Mesendoderm (in vitro differentiated cells): ENCODE measurements around the gene KMT2C.
"Not testable (repeated sequence)": the region's sequence is repeated elsewhere in the genome, so short reads cannot be mapped to it uniquely, and the experiment has no call there.

Experiments
- DNase-seq: peaks from one replicate; pipeline ENCODE4 v3.0.0; 2013
- H2AK5ac ChIP-seq: 2 replicates; pipeline ENCODE4 v1.6.1; 2013; ENCODE audit warnings: low read length, inconsistent platforms
- H2BK120ac ChIP-seq: 2 replicates; pipeline ENCODE4 v1.6.1; 2013; ENCODE audit warnings: low read depth, mild to moderate bottlenecking, low read length, moderate library complexity, mixed read lengths
- H2BK15ac ChIP-seq: replicated peaks from 2 replicates; pipeline ENCODE4 v1.6.1; 2013; ENCODE audit warnings: low read depth, mild to moderate bottlenecking, moderate library complexity
- H2BK5ac ChIP-seq: 2 replicates; pipeline ENCODE4 v1.6.1; 2013; ENCODE audit warnings: low read length, inconsistent platforms
- H3K18ac ChIP-seq: 2 replicates; pipeline ENCODE4 v1.6.1; 2013; ENCODE audit warnings: mild to moderate bottlenecking, low read length, mixed read lengths
- H3K23ac ChIP-seq: one replicate; pipeline ENCODE4 v1.6.1; 2013; ENCODE audit warnings: low read length
- H3K27ac ChIP-seq: 2 replicates; pipeline ENCODE4 v1.5.1; 2013; ENCODE audit warnings: low read depth, mild to moderate bottlenecking, inconsistent platforms, low read length, moderate library complexity
- H3K27me3 ChIP-seq: 2 replicates; pipeline ENCODE4 v1.6.1; 2013; ENCODE audit warnings: low read length, control low read depth, mild to moderate bottlenecking, inconsistent platforms; ENCODE audit not compliant: insufficient read depth, poor library complexity
- H3K36me3 ChIP-seq: 2 replicates; pipeline ENCODE4 v1.6.1; 2013; ENCODE audit warnings: low read length, inconsistent platforms; ENCODE audit not compliant: control insufficient read depth, insufficient read depth
- H3K4ac ChIP-seq: one replicate; pipeline ENCODE4 v1.6.1; 2013; ENCODE audit warnings: low read depth, mild to moderate bottlenecking, low read length, moderate library complexity
- H3K4me1 ChIP-seq: 2 replicates; pipeline ENCODE4 v1.6.1; 2013; ENCODE audit warnings: low read depth, low read length, inconsistent platforms; ENCODE audit not compliant: control insufficient read depth
- H3K4me2 ChIP-seq: 2 replicates; pipeline ENCODE4 v1.6.1; 2013; ENCODE audit warnings: low read length
- H3K4me3 ChIP-seq: 2 replicates; pipeline ENCODE4 v1.5.1; 2013; ENCODE audit warnings: mild to moderate bottlenecking, low read length
- H3K56ac ChIP-seq: one replicate; pipeline ENCODE4 v1.6.1; 2013; ENCODE audit warnings: low read length
- H3K79me1 ChIP-seq: 2 replicates; pipeline ENCODE4 v1.6.1; 2013; ENCODE audit warnings: low read length, inconsistent platforms
- H3K79me2 ChIP-seq: 2 replicates; pipeline ENCODE4 v1.6.1; 2013; ENCODE audit warnings: mild to moderate bottlenecking, low read length; ENCODE audit not compliant: control insufficient read depth, insufficient read depth
- H3K9ac ChIP-seq: 2 replicates; pipeline ENCODE4 v1.6.1; 2013; ENCODE audit warnings: low read length, inconsistent platforms
- H4K5ac ChIP-seq: one replicate; pipeline ENCODE4 v1.6.1; 2013; ENCODE audit warnings: low read length
- H4K8ac ChIP-seq: one replicate; pipeline ENCODE4 v1.6.1; 2013; ENCODE audit warnings: low read depth, mild to moderate bottlenecking, control low read depth, low read length, moderate library complexity
- WGBS: extraction: QIAGEN DNeasy Blood & Tissue Kit; methylation state at CpG from one replicate; pipeline ENCODE4 v1.1.7; 2013; ENCODE audit warnings: low lambda C conversion rate, missing lambda C conversion rate; ENCODE audit not compliant: insufficient coverage; ENCODE audit errors: extremely low coverage; 5-methylcytosine and 5-hydroxymethylcytosine counted together

KMT2C gene

DNA sequence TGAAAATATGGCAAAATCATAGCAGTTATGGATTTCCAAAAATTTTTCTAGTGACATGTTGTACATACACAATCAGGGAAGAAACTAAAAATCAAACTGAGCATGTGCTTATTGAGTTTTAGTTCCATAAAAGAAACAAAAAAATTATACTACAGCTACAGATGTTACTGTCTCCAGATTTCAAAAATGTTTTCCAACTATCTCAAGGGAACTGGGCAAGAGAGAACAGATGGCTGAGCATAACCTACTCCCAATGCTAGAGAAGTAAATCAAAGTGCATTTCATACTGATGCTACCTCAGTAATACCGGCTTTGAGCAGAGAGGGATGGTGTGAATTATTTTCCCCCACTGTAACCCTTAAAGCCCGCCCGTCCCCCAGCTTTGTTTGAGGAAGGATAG, 40.7 kb upstream of the KMT2C start:
- Histone ChIP-seq H3K18ac (no peak overlapping the region), H3K56ac (no peak overlapping the region), H3K79me2 (no peaks in the 10 kb centered on the region), H3K36me3 (no peaks in the 10 kb centered on the region), H2BK120ac (no peak overlapping the region), H4K5ac (no peak overlapping the region), H3K27ac (no peak overlapping the region), H3K4me1 (no peaks in the 10 kb centered on the region), H3K4me3 (no peak overlapping the region), H3K79me1 (no peaks in the 10 kb centered on the region), H3K9ac (no peak overlapping the region), H3K23ac (no peak overlapping the region), H3K4me2 (no peak overlapping the region), H2BK15ac (no peak overlapping the region), H3K27me3 (no peaks in the 10 kb centered on the region), H2AK5ac (no peak overlapping the region), H2BK5ac (no peak overlapping the region), H3K4ac (no peak overlapping the region), H4K8ac (no peak overlapping the region)
- DNase-seq = no peak
- WGBS = no CpG with 5 or more reads among the region's 3 CpGs

DNA sequence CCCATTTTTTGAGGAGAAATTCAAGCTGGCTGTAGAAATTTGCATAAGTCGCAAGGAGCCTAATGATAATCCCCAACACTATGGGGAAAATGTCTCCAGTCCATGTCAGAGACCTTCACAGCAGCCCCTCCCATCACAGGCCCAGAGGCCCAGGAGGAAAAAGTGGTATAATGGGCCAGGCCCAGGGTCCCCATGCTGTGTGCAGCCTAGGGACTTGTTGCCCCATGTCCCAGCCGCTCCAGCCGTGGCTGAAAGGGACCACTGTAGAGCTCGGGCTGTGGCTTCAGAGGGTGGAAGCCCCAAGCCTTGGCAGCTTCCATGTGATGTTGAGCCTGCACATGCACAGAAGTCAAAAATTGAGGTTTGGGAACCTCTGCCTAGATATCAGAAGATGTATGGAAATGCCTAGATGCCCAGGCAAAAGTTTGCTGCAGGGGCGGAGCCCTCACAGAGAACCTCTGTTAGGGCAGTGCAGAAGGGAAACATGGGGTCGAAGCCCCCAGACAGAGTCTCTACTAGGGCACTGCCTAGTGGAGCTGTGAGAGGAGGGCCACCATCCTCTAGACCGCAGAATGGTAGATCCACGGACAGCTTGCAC, 35.3 kb upstream of the KMT2C start:
- not testable (repeated sequence) for H3K27ac ChIP-seq, H3K79me1 ChIP-seq, H3K18ac ChIP-seq, DNase-seq, H2BK15ac ChIP-seq, H4K5ac ChIP-seq, H2BK5ac ChIP-seq, H3K56ac ChIP-seq, H2AK5ac ChIP-seq, H3K4me3 ChIP-seq, H3K23ac ChIP-seq, H3K27me3 ChIP-seq, H3K9ac ChIP-seq, H3K4me1 ChIP-seq, H3K36me3 ChIP-seq, H2BK120ac ChIP-seq, H4K8ac ChIP-seq, H3K79me2 ChIP-seq, H3K4me2 ChIP-seq, H3K4ac ChIP-seq
- WGBS = no CpG with 5 or more reads among the region's 8 CpGs

DNA sequence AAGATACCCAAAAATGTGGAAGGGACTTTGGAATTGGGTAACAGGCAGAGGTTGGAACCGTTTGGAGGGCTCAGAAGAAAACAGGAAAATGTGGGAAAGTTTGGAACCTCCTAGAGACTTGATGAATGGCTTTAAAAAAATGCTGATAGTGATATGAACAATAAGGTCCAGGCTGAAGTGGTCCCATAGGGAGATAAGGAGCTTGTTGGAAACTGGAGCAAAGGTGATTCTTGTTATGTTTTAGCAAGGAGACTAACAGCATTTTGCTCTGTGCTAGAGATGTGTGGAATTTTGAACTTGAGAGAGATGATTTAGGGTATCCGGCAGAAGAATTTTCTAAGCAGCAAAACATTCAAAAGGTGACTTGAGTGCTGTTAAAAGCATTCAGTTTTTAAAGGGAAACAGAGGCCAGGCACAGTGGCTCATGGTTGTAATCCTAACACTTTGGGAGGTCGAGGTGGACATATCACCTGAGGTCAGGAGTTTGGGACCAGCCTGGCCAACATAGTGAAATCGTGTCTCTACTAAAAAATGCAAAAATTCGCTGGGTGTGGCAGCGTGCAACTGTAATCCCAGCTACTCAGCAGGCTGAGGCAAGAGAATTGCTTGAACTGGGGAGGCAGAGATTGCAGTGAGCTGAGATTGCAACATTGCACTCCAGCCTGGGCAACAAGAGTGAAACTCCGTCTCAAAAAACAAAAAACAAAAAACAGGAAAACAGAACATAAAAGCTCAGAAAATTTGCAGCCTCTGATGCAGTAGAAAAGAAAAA, 34.6 kb upstream of the KMT2C start:
- not testable (repeated sequence) for H3K27ac ChIP-seq
- no CpG with 5 or more reads among the region's 7 CpGs for WGBS

DNA sequence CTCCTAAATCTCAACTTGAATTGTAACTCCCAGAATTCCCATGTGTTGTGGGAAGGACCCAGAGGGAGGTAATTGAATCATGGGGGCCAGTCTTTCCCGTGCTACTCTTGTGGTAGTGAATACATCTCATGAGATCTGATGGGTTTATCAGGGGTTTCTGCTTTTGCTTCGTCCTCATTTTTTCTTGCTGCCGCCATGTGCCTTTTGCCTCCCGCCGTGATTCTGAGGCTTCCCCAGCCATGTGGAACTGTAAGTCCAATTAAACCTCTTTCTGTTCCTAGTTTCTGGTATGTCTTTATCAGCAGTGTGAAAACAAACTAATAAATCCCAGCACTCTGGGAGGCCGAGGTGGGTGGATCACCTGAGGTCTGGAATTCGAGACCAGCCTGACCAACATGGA, 33.8 kb upstream of the KMT2C start:
- H4K8ac ChIP-seq, H3K4me2 ChIP-seq: not testable (repeated sequence)

More for the DNA sequence above, 34.6 kb upstream of the KMT2C start:
- H3K4ac ChIP-seq, H3K79me2 ChIP-seq, H2BK5ac ChIP-seq, H4K8ac ChIP-seq, H3K4me2 ChIP-seq, H2AK5ac ChIP-seq, H2BK120ac ChIP-seq, H3K18ac ChIP-seq, H3K4me1 ChIP-seq, H2BK15ac ChIP-seq, H3K27me3 ChIP-seq, H3K56ac ChIP-seq, H3K23ac ChIP-seq, H3K36me3 ChIP-seq, H3K4me3 ChIP-seq, H3K79me1 ChIP-seq, H4K5ac ChIP-seq, DNase-seq, H3K9ac ChIP-seq: not testable (repeated sequence)

DNA sequence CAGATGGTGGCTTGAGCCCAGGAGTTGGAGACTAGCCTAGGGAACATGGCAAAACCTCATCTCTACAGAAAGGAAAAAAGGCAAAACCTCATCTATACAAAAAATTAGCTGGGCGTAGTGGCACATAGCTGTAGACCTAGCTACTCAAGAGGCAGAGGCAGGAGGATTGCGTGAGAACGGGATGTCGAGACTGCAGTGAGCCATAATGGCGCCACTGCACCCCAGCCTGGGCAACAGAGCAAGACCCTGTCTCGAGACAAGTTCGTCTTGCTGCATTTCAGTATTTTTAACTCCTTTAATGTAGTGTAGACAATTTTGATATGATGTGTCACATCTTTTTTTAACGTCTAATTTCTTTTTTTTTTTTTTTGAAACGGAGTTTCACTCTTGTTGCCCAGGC, 31.4 kb upstream of the KMT2C start:
- no peak overlapping the region for H2AK5ac ChIP-seq
- H3K9ac ChIP-seq = no peak overlapping the region
- no peak overlapping the region for H3K18ac ChIP-seq
- H3K4me3 ChIP-seq = no peak overlapping the region
- no peak overlapping the region for H2BK120ac ChIP-seq
- H3K4ac ChIP-seq = no peak overlapping the region
- no peak overlapping the region for H2BK15ac ChIP-seq
- H3K79me1 ChIP-seq = no peaks in the 10 kb centered on the region
- no peak overlapping the region for H3K23ac ChIP-seq
- H3K36me3 ChIP-seq = no peaks in the 10 kb centered on the region
- no peaks in the 10 kb centered on the region for H3K4me1 ChIP-seq
- no peaks in the 10 kb centered on the region for H3K27me3 ChIP-seq
- H4K5ac ChIP-seq = no peak overlapping the region
- H3K4me2 ChIP-seq = no peak overlapping the region
- no peak for DNase-seq
- no peak overlapping the region for H2BK5ac ChIP-seq
- WGBS = no CpG with 5 or more reads among the region's 9 CpGs
- no peak overlapping the region for H3K56ac ChIP-seq
- no peaks in the 10 kb centered on the region for H3K79me2 ChIP-seq
- H3K27ac ChIP-seq = no peak overlapping the region
- no peak overlapping the region for H4K8ac ChIP-seq

More for the DNA sequence above, 33.8 kb upstream of the KMT2C start:
- H3K79me2 ChIP-seq, H3K56ac ChIP-seq, H3K4ac ChIP-seq, H3K9ac ChIP-seq, H3K27ac ChIP-seq, H3K4me3 ChIP-seq, H2BK15ac ChIP-seq, H3K36me3 ChIP-seq, H3K27me3 ChIP-seq, H3K4me1 ChIP-seq, H3K18ac ChIP-seq, H3K23ac ChIP-seq, H2BK120ac ChIP-seq, DNase-seq, H4K5ac ChIP-seq, H2AK5ac ChIP-seq, H3K79me1 ChIP-seq, H2BK5ac ChIP-seq: not testable (repeated sequence)
- no CpG with 5 or more reads among the region's 7 CpGs for WGBS

DNA sequence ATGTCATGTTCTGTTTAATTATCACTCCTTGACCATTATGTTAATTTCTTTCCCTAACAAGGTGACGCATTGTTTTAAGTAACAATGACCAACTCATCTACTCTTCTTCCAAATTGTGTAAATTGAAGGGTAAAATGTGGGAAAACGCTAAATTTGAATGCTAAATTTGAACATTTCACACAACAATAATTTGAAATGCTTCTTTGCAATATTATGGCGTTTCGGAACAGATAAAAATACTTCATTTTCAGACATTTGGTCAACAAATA, 29.2 kb upstream of the KMT2C start:
- Histone ChIP-seq H3K4ac (no peak overlapping the region), H3K9ac (no peak overlapping the region), H3K27me3 (no peaks in the 10 kb centered on the region), H3K4me3 (no peak overlapping the region), H3K79me2 (no peaks in the 10 kb centered on the region), H2BK120ac (no peak overlapping the region), H3K79me1 (no peaks in the 10 kb centered on the region), H3K18ac (no peak overlapping the region), H2BK15ac (no peak overlapping the region), H3K36me3 (no peaks in the 10 kb centered on the region), H3K23ac (no peak overlapping the region), H2AK5ac (no peak overlapping the region), H4K5ac (no peak overlapping the region), H2BK5ac (no peak overlapping the region), H3K56ac (peak overlapping the region; percentile 90), H3K4me2 (no peak overlapping the region), H3K27ac (no peak overlapping the region), H3K4me1 (no peaks in the 10 kb centered on the region), H4K8ac (no peak overlapping the region)
- DNase-seq = no peak
- WGBS = no CpG with 5 or more reads among the region's 4 CpGs
